ENCODE data around the gene PLCG2.

DNA sequence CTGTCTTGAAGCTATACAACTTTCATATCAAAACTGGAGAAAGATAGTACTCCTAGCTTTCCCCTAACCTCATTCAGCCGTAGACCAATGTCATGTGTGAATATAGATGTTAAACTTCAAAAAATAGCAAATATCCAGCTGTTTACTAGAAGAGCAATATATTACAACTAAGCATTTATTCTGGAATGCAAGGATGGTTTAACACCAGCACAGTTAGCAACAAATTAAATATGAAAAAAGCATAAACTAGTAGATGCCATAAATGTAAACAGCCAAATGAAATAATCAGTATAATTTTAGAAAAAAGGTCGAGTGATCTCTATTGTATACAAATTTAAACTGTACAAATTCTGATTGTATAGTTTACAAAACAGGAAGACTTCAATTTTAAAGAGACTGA, 172.5 kb downstream of the PLCG2 start:
- TF ChIP-seq, protein P1, sequence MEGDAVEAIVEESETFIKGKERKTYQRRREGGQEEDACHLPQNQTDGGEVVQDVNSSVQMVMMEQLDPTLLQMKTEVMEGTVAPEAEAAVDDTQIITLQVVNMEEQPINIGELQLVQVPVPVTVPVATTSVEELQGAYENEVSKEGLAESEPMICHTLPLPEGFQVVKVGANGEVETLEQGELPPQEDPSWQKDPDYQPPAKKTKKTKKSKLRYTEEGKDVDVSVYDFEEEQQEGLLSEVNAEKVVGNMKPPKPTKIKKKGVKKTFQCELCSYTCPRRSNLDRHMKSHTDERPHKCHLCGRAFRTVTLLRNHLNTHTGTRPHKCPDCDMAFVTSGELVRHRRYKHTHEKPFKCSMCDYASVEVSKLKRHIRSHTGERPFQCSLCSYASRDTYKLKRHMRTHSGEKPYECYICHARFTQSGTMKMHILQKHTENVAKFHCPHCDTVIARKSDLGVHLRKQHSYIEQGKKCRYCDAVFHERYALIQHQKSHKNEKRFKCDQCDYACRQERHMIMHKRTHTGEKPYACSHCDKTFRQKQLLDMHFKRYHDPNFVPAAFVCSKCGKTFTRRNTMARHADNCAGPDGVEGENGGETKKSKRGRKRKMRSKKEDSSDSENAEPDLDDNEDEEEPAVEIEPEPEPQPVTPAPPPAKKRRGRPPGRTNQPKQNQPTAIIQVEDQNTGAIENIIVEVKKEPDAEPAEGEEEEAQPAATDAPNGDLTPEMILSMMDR (IDR thresholded peaks at IDR 0.05), result no peak
- no peak for TF ChIP-seq ZFX (IDR thresholded peaks at IDR 0.05; ENCODE audit: borderline replicate concordance)
